GM10847 (cell line): ENCODE measurements around the gene THOC5.

Experiments
- POLR2A ChIP-seq: IDR thresholded peaks from 2 replicates; pipeline ENCODE4 v1.6.1; 2011; ENCODE audit not compliant: insufficient read length; ENCODE audit errors: extremely low read depth

The THOC5 gene

GRCh38 chr22:29481265-29482000 lies 72.1 kb downstream of the THOC5 start:
- no peak for TF ChIP-seq POLR2A

GRCh38 chr22:29480512-29481264 lies 72.9 kb downstream of the THOC5 start:
- no peak for TF ChIP-seq POLR2A

- no peak for TF ChIP-seq POLR2A
These were observed 73.4 kb downstream of the THOC5 start for GRCh38 chr22:29480262-29480511.

GRCh38 chr22:29479417-29480261 lies 73.9 kb downstream of the THOC5 start, which contains the start of gene NEFH:
TSS of gene NEFH (plus strand) at chr22:29480218. CDS start at chr22:29480263, 45 bp downstream.
- TF ChIP-seq POLR2A: no peak

- no peak for TF ChIP-seq POLR2A
These were observed 75.0 kb downstream of the THOC5 start for GRCh38 chr22:29478326-29479276.

GRCh38 chr22:29477723-29478318 lies 75.7 kb downstream of the THOC5 start:
- TF ChIP-seq POLR2A: no peak

GRCh38 chr22:29476116-29476515 lies 77.4 kb downstream of the THOC5 start:
- TF ChIP-seq POLR2A: no peak

- no peak for TF ChIP-seq POLR2A
These were observed 78.0 kb downstream of the THOC5 start for GRCh38 chr22:29475550-29475949.

GRCh38 chr22:29473001-29473400 lies 80.6 kb downstream of the THOC5 start:
- no peak for TF ChIP-seq POLR2A

GRCh38 chr22:29470159-29470855 lies 83.2 kb downstream of the THOC5 start:
- no peak for TF ChIP-seq POLR2A

GRCh38 chr22:29469755-29470154 lies 83.8 kb downstream of the THOC5 start:
- TF ChIP-seq POLR2A: no peak

- TF ChIP-seq POLR2A: no peak
These were observed 89.0 kb downstream of the THOC5 start for GRCh38 chr22:29464581-29464980.

GRCh38 chr22:29463629-29464028 lies 89.9 kb downstream of the THOC5 start:
- TF ChIP-seq POLR2A: no peak

- no peak for TF ChIP-seq POLR2A
These were observed 92.3 kb downstream of the THOC5 start for GRCh38 chr22:29461263-29461662.
